ENCODE measurements around the gene IL12RB2.
"Not testable (repeated sequence)": the region's sequence is repeated elsewhere in the genome, so short reads cannot be mapped to it uniquely, and the experiment has no call there.

Gene IL12RB2

DNA sequence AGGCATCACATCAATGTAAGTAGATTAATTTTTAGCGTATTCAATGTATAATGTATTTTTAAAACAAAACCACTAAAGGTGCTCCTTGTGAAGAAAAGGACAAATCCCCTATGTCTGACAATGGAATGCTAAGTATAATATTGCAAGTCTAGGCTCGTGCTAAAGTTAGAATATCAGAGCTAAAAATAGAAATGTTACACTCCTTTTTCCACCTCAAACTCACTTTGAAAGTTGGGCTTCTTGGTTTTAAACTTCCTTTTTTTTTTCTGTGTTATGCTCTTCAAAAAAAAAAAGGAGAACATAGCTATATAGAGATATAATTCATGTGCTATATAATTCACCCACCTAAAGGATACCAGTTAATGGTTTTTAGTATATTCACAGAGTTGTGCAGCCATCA, 126.2 kb downstream of the IL12RB2 start:
- H3K4me1 Mint-ChIP-seq (ENCODE audit: low read depth) = peaks cover 31% of the 10 kb centered on the region
- no peak overlapping the region for H3K27ac Mint-ChIP-seq
- H3K36me3 Mint-ChIP-seq = peaks cover 4% of the 10 kb centered on the region
- H3K27me3 Mint-ChIP-seq = no peaks in the 10 kb centered on the region
- H3K9me3 Mint-ChIP-seq (ENCODE audit: low read depth) = no peaks in the 10 kb centered on the region
- no peak overlapping the region for H3K4me3 Mint-ChIP-seq

DNA sequence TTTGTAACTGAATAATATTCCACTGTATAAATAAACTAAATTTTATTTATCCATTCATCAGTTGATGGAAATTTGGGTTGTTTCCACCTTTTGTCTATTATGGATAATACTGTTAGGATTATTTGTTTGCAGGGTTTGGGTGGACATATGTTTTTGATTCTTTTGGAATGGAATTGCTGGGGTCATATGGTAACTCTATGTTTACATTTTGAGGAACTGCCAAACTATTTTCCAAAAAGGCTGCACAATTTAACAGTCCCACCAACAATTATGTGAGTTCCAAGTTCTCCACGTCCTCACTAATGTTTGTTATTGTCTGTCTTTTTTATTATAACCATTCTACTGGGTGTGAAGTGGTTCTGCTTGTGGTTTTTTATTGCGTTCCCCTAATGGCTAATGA, 126.8 kb downstream of the IL12RB2 start:
- H3K27ac Mint-ChIP-seq = no peak overlapping the region
- no peaks in the 10 kb centered on the region for H3K27me3 Mint-ChIP-seq
- no peak overlapping the region for H3K4me3 Mint-ChIP-seq
- H3K9me3 Mint-ChIP-seq (ENCODE audit: low read depth) = no peaks in the 10 kb centered on the region
- H3K4me1 Mint-ChIP-seq (ENCODE audit: low read depth) = peaks cover 31% of the 10 kb centered on the region
- H3K36me3 Mint-ChIP-seq = no peaks in the 10 kb centered on the region

DNA sequence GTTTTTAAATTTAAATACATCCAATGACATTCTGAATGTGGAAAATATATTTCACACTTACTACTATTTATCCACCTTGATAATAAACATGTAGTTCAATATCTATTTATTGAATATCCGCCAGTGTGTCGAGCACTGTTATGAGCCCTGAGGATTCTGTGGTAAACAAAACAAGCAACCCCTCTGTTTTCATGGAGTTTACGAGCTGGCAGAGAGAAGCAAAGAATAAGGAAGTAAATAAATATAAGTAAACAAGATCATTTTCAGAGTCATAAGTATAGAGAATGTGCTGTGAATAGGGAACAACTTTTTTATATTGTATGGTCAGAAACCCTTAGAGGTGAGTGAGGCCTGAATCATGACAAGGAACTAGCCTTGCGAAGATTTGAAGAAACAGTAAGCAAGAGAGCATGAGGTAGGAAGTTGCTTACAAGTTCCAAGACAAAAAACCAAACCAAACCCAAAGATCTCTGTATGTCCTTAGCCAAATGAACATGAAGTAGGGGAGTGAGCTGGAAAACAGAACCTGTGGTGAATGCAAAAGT, 128.9 kb downstream of the IL12RB2 start:
- no peaks in the 10 kb centered on the region for H3K36me3 Mint-ChIP-seq
- no peak overlapping the region for H3K27ac Mint-ChIP-seq
- no peaks in the 10 kb centered on the region for H3K27me3 Mint-ChIP-seq
- H3K4me1 Mint-ChIP-seq (ENCODE audit: low read depth) = peaks cover 28% of the 10 kb centered on the region
- H3K4me3 Mint-ChIP-seq = no peak overlapping the region
- H3K9me3 Mint-ChIP-seq (ENCODE audit: low read depth) = no peaks in the 10 kb centered on the region

DNA sequence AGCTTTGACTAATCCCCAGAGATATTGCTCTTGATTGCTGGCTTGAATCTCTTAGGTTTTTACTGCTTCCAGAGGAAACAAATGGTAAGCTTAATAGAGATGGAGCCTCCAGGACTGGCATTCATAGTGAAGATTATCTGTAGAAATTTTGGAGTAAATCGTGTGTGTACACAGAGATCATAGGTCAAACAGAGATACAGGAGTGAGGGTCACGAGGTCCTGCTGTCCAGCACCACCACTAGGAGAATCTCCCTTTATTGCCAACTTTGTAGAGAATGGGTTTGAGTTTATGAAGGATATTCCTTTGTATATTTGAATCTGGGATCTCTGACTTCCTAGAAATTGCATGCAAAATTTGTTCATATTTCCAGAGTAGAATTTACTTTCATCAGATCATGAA, 130.3 kb downstream of the IL12RB2 start:
- Mint-ChIP-seq H3K9me3 (ENCODE audit: low read depth) (no peaks in the 10 kb centered on the region), H3K36me3 (no peaks in the 10 kb centered on the region), H3K27ac (no peak overlapping the region), H3K4me1 (ENCODE audit: low read depth) (peaks cover 17% of the 10 kb centered on the region), H3K4me3 (no peak overlapping the region), H3K27me3 (peaks cover 2% of the 10 kb centered on the region)

DNA sequence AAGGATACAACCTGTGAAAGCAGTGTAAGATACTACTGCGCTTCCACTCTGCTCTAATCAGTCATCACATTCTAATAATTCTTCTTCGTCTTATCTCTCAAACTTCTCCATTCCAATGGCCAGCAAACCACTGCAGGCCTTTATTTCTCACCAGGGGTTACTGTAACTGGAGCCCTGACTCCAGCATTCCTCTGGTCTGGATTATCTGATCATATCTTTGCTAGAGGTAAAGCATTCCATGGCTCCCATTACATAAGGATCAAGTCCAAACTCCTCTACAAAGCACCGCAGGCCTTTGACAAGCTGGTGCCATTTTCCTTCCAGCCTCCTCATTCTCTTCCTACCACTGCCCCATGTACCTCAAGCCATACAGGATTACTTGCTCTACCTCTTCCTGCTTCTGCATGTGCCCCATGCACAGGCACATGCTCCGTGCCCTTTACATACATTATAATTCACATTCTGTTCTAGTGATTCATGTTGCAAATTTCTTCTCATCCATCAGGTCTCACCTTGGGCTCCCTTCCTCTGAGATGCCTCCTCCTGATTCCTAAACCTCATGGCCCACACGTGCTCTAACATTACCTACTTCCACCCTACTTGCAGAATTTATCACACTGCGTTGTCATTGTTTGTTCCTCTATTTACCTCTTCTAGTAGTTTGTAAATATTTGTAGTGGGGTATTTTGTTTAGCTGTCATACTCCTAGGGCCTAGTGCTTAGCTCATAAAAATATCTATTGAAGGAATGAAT, 131.8 kb downstream of the IL12RB2 start:
- H3K4me3 Mint-ChIP-seq = no peak overlapping the region
- no peaks in the 10 kb centered on the region for H3K36me3 Mint-ChIP-seq
- no peaks in the 10 kb centered on the region for H3K9me3 Mint-ChIP-seq (ENCODE audit: low read depth)
- peaks cover 4% of the 10 kb centered on the region for H3K4me1 Mint-ChIP-seq (ENCODE audit: low read depth)
- H3K27me3 Mint-ChIP-seq = peaks cover 2% of the 10 kb centered on the region
- H3K27ac Mint-ChIP-seq = no peak overlapping the region

DNA sequence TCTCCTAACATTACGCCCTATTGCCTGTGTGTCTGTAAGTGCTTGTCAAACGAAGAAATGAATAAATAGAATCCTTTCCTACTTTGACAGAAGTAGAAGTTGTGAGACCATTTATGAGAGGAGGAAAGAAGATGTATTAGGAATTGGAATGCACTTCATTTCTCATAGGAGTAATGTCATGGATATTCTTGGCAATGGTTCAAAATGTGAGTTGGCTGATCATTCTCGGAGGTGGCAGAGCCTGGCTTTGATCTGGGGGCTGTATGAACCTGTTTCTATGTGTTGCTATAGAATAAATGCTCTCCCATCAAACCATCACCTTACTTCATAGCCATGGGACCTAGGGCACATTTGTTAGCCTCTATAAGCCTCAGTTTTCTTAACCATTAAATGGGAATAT, 132.7 kb downstream of the IL12RB2 start:
- no peaks in the 10 kb centered on the region for H3K36me3 Mint-ChIP-seq
- H3K27me3 Mint-ChIP-seq = peaks cover 2% of the 10 kb centered on the region
- peaks cover 4% of the 10 kb centered on the region for H3K4me1 Mint-ChIP-seq (ENCODE audit: low read depth)
- no peak overlapping the region for H3K4me3 Mint-ChIP-seq
- no peaks in the 10 kb centered on the region for H3K9me3 Mint-ChIP-seq (ENCODE audit: low read depth)
- no peak overlapping the region for H3K27ac Mint-ChIP-seq

DNA sequence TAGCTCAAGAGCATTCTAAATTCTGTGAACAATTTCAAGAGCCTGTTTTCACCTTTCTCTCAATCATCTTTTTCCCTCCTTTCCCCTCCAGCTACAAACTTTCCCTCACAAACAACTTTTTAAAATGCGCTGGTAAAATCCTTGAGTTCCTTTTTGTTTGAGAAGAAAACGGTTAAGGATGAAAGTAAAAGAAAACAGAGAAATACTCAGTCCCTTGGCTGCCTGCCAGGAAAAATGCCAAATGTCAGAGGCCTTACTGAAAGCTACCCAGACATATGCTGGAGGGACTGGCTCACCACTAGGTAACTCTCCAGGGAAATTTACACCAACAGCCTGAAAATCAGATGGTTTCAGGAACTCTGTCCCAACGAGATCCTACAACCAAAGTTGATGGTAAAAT, 133.5 kb downstream of the IL12RB2 start:
- Mint-ChIP-seq H3K36me3 (no peaks in the 10 kb centered on the region), H3K4me3 (no peak overlapping the region), H3K27me3 (peaks cover 2% of the 10 kb centered on the region), H3K4me1 (ENCODE audit: low read depth) (peaks cover 4% of the 10 kb centered on the region), H3K27ac (no peak overlapping the region), H3K9me3 (ENCODE audit: low read depth) (no peaks in the 10 kb centered on the region)

DNA sequence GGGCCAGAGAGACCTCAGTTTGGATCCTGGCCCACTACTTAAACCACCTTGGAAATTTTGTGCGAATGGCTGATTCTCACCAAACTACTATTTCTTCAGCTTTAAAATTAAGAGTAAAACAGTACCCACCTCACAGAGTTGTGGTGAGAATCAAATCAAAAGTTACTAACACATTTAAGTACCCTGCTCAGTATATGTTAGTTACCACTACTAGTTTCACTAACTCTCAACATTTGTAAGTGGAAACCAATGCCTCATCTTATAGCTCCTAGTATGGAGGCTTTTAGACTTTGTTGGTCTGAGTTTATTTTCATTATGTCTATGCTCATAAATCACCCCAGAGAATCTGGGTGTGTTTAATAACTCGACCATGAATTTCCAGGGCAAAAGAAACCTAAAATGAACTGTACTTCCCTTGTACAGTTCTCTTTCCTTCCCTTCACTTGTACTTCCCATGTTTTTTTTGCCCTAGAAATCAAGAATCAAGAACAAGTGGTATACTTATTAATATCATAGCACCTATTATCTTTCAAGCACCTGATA, 134.1 kb downstream of the IL12RB2 start:
- H3K36me3 Mint-ChIP-seq = no peaks in the 10 kb centered on the region
- no peak overlapping the region for H3K27ac Mint-ChIP-seq
- H3K9me3 Mint-ChIP-seq (ENCODE audit: low read depth) = no peaks in the 10 kb centered on the region
- H3K27me3 Mint-ChIP-seq = peaks cover 2% of the 10 kb centered on the region
- no peak overlapping the region for H3K4me3 Mint-ChIP-seq
- peaks cover 4% of the 10 kb centered on the region for H3K4me1 Mint-ChIP-seq (ENCODE audit: low read depth)

DNA sequence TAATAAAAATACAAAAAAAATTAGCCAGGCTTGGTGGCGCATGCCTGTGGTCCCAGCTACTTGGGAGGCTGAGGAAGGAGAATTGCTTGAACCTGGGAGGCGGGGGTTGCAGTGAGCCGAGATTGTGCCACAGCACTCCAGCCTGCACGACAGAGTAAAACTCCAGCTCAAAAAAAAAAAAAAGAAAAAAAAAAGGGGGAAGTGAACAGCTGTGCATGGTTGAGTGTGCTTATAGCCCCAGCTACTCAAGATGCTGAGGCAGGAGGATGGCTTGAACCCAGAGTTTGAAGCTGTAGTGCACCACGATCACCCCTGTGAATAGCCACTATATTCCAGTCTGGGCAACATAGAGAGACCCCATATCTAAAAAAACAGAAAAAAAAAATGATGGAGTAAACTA, 138.3 kb downstream of the IL12RB2 start:
- not testable (repeated sequence) for H3K36me3 Mint-ChIP-seq; H3K27ac Mint-ChIP-seq; H3K9me3 Mint-ChIP-seq (ENCODE audit: low read depth); H3K4me3 Mint-ChIP-seq; H3K4me1 Mint-ChIP-seq (ENCODE audit: low read depth); H3K27me3 Mint-ChIP-seq

Data from activated naive CD8-positive, alpha-beta T cell (primary cell).